ENCODE measurements around the gene SLC4A11.

The SLC4A11 gene

GRCh38 chr20:3246682-3247081 lies 7.7 kb upstream of the SLC4A11 start:
- DNase-seq (ENCODE audit: low read depth in 2 of 2, low spot score in 1 of 2) = no peak

DNA sequence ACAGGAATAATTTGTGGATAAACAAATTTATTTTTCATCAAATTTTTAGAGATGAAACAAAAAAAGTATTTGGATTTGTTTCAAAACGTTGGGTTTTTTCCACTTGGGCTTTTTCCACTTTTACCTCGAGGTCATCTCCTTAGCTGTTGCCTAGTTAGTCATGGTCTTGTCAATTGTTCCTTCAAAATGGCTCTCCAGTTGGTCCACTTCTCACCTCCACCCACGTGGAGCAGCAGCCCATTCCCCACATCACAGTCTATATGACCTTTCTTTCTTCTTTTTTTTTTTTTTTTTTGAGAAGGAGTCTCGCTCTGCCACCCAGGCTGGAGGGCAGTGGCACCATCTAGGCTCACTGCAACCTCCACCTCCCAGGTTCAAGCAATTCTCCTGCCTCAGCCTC lies 6.7 kb upstream of the SLC4A11 start:
- DNase-seq (ENCODE audit: low read depth in 2 of 2, low spot score in 1 of 2) = no peak

GRCh38 chr20:3245156-3245555 lies 6.2 kb upstream of the SLC4A11 start:
- DNase-seq (ENCODE audit: low read depth in 2 of 2, low spot score in 1 of 2) = no peak

GRCh38 chr20:3244613-3245012 lies 5.6 kb upstream of the SLC4A11 start:
- DNase-seq (ENCODE audit: low read depth in 2 of 2, low spot score in 1 of 2) = no peak

DNA sequence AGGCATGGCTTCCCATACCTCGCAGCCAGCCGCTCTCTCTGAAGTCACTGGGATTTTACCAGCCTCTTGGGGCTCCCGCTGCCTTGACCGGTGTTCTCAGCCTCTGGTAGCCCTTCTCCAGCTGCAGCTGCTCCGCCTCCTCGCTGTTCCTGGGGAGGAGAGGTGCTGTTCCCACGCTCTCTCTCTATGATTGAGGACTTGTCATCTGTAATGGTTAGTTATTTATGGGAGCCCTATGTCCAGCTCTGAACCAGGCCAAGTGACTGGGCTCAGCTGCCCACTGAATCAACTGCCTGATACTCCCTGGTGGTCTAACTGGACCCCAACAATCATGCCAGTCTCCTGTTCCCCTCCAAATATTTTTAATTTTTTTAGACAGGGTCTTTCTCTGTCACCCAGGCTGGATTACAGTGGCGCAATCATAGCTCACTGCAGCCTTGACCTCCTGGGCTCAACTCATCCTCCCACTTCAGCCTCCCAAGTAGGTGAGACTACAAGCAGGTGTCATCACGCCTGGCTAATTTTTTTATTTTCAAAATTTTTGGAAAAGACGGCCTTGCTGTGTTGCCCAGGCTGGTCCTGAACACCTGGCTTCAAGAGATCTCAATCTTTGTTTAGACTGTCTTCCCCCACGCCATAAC lies 4.8 kb upstream of the SLC4A11 start:
- no peak for DNase-seq (ENCODE audit: low read depth in 2 of 2, low spot score in 1 of 2)

DNA sequence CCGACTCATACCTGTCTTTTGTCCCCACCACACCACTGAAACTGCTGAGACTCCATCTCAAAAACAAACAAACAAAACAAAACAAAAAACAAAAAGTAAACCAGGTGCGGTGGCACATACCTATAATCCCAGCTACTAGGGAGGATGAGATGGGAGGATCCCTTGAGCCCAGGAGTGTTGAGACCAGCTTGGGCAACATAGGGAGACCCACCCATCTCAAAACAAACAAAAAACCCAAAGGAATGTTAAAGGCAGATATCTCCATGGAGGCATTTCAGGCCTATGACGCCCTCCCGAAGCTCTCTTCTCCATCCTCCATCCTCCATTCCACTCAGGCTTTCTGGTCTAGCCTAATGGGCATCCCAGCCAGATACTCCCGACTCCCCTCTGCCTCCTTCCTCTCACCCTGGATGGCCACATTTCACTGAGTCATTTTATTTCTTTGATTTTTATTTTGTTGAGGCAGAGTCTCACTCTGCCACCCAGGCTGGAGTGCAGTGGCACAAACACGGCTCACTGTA lies 3.2 kb upstream of the SLC4A11 start:
- no peak for DNase-seq (ENCODE audit: low read depth in 2 of 2, low spot score in 1 of 2)

GRCh38 chr20:3240776-3241363 lies 1.9 kb upstream of the SLC4A11 start:
- no peak for DNase-seq (ENCODE audit: low read depth in 2 of 2, low spot score in 1 of 2)

DNA sequence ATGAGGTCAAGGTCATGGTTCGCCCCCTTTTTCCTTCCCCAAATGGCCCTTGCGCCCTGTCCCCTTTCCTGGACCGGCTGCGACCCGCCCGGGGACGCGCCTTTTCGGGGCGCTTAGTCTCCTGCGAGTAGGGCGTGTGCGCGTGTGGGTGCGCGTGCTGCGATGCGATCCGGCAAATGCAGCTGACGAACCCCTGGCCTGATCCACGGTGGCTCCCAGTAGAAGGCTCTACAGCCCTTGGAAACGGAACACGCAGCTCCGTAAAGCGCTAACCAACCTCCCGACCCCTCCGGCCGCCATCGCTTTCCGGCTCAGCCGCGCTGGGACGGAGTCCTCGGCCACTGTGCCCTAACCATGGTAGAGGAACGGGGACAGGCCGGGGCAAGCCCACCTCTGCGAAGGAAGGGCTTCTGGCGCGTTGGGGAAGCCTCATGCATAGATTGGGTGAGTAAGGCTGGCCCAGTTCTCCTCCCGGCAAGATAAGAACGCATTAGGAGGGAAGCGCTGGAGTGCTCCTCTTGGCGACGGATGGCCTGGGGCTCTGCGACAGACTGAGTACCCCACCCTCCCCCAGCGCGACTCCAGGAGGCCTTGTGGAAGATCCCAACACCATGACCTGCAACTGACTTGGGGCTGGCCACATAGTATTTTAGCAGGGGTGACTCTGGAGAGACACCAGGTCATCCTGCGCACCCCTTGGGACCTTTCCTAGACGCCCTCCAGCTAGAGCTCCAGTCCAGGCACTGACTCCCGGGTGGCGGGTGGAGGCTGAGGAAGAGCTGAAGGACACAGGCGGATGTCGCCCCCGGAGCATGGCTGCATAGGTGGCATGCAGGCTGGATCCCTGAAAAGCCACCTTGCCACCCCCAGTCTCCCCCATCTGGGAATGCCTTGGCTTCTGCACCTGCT lies 1.1 kb upstream of the SLC4A11 start:
- no peak for DNase-seq (ENCODE audit: low read depth in 2 of 2, low spot score in 1 of 2)

DNA sequence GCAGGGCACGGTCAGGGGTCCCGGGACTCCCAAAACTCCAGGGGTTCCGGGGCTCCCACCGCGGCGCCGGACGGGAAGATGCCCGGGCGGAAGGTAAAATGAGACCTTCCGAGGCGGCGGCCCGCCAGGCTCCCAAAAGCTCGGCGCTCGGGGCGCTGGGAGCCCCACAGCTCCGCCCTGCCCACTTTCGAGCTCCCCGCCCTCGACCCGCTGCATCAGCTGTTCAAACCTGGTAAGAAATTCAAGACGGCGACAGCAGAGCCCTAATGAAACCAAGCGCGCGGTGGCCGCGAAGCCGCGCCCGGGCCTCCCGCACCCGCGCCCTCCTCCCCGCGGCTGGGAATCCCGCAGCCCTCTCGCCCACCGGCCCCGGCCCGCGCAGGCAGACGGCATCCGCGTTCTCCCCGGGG lies 369 bp downstream of the SLC4A11 start:
- peak in 1 of 2 donors; percentile 15 for DNase-seq (ENCODE audit: low read depth in 2 of 2, low spot score in 1 of 2)

DNA sequence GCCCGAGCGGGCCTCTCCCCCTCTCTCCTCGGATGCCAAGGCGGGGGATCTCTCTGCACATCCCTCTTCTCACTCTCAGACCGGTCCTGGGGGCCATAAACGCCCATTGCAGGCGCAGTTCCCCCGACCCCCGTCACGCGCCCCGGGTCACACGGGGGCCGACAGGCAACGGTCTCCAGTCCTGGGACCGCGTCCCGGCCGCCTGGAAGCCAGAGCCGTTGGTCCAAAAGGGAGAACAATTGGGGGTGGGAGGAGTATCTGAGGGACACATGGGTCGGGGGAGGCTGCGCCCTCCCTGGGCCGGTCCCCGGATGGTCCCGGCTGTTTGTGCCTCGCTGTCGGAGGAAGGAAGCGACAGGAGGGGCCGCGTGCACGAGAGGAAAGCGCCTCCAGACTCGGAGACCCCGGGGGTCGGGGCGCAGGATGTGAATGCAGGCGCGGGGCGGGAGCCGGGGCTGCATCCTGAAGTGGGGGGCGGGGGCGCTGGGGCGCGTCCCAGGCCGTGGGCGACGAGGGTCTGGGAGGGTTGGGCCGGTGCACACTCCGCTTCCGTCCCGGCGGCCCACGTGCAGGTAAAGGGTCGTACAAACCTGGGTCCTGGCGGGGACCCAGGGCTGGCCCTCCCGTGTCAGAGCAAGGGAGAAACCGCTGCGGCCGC lies 903 bp downstream of the SLC4A11 start:
- no peak for DNase-seq (ENCODE audit: low read depth in 2 of 2, low spot score in 1 of 2)

GRCh38 chr20:3237011-3237957 lies 1.7 kb downstream of the SLC4A11 start:
- no peak for DNase-seq (ENCODE audit: low read depth in 2 of 2, low spot score in 1 of 2)

GRCh38 chr20:3235666-3236324 lies 3.2 kb downstream of the SLC4A11 start:
- DNase-seq (ENCODE audit: low read depth in 2 of 2, low spot score in 1 of 2) = no peak

GRCh38 chr20:3233991-3234498 lies 4.9 kb downstream of the SLC4A11 start:
- DNase-seq (ENCODE audit: low read depth in 2 of 2, low spot score in 1 of 2) = no peak

DNA sequence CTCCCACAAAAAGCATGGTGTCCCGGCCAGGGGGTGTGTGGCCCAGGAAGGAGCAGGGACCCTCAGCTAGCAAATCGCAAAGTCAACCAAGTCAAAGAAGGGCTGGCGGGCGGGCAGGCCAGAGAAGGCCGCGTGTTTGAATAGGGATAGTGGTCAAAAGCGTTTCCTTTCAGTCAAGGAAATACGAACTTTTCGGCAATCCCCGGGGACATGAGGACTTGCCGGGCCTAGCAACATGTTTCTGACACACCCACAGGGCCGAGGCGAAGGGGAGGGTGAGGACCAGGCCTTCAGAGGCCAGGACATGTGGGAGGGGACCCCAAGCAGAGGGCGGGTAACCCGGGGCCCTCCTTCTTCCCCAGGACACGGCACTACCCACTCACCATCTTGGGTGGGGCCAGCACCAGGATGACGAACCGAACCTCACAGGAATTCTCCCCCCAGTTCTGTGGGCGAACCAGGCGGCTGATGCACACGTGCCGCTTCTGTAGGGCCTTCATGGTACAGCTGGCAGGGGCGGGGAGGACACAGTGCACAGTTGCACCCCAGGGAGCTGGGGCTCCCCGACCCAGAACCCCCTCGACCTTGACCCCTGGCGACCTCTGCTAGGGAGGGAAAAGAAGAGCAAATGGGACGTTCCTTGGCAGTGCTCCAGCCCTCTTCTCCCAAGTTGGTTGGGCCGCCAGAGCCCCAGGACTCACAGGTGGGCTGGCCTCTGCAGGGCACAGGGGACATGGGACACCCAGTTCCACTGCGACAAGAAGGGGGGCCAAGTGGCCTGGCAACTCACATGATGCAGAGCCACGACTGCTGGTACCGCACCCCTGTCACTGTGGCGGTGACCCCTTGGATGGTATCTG lies 5.6 kb downstream of the SLC4A11 start:
- no peak for DNase-seq (ENCODE audit: low read depth in 2 of 2, low spot score in 1 of 2)

GRCh38 chr20:3231889-3232588 lies 7.0 kb downstream of the SLC4A11 start:
- DNase-seq (ENCODE audit: low read depth in 2 of 2, low spot score in 1 of 2) = no peak

DNA sequence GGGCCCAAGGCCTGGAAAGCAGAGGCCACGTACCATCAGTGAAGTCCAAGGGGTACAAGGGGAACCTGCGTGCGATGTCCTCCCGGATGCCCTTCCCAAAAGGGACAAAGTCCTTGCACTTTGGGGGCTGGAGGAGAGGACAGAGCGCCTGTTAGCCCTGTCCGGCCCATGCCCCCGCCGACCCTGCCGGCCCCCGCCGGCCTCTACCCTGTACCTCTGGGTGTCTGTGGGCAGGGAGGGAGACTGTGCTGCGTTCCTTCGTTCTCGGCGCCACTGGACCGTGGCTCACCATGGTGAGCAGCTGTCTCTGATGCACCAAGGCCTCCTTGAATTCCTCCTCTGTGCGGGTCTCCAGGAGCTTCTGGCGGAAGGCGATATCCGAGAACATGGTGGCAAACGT lies 7.9 kb downstream of the SLC4A11 start:
- no peak for DNase-seq (ENCODE audit: low read depth in 2 of 2, low spot score in 1 of 2)

DNA sequence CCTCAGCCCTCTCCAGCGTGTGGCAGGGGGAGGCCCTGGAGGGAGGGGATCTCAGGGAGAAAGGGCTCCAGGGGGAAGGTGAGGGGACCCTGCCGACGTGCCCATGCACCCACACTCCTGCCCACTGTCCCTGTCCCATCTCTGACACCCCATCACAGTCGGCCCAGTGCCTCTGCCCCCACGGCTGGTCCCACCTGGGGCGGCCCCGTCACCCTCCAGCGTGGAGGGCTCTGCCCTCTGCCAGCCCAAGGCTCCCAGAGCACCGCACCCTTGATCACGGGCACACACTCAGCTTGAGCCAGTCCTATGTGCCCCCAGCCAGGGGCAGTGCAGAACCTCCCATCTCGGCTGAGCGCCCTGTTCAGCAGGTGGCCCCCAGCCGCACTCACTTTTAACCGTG lies 9.2 kb downstream of the SLC4A11 start:
- DNase-seq (ENCODE audit: low read depth in 2 of 2, low spot score in 1 of 2) = no peak

DNA sequence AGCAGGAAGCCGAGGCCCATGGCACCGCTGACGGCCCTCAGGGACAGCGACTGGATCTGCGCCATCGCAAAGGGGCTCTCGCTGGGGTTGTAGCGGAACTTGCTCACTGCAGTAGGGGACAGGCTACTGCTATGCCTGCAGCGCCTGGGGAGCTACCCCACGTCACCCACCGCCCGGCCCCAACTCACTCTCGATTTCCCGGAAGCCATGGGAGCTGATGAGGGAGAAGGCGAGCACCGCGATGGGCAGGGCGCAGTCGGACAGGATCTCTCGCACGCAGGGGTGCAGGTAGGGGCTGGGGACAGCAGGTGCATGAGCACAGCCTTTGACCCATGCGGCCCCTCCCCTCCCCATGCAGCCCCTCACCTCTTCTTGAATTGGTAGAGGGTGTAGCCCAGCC lies 9.8 kb downstream of the SLC4A11 start:
- no peak for DNase-seq (ENCODE audit: low read depth in 2 of 2, low spot score in 1 of 2)
